Endothelial cell of umbilical vein (primary cell): ENCODE measurements around the gene EIF4B. TPM values are rescaled to one million over a fixed set of nuclear protein-coding genes. Genes with fewer than 3 reads are reported as not detected.

Experiments used
- BruUV-seq: library from RNA; stranded (reverse); fragments of 400-500 nt; replicated peaks from 2 replicates; lab custom pipeline; 2021; lab: Mats Ljungman, UMichigan
- CTCF ChIA-PET: fragments of 300-600, 350-600 bp; sonication (Branson Sonifier 250); formaldehyde crosslinking; loops from one replicate; lab custom pipeline; 2021; ENCODE audit warnings: antibody characterized with exemption, inconsistent platforms; lab: Charles Lee
- POLR2A ChIA-PET: fragments of 300-600, 350-600 bp; sonication (Branson Sonifier 250); formaldehyde crosslinking; loops from one replicate; lab custom pipeline; 2021; ENCODE audit warnings: antibody characterized with exemption, inconsistent platforms; lab: Charles Lee
- DNase-seq: peaks from one replicate; pipeline ENCODE4 v3.0.0-alpha.2; 2011; ENCODE audit warnings: low read depth, low spot score
- FAIRE-seq: peaks from 2 replicates; lab custom pipeline; 2011; peaks lifted over from hg19 to GRCh38; lab: Jason Lieb, UNC
- H2AFZ ChIP-seq: 2 replicates; pipeline ENCODE4 v1.6.0; 2012; ENCODE audit warnings: low read depth, low read length, control low read depth, inconsistent platforms
- H3K27ac ChIP-seq: 2 replicates; pipeline ENCODE4 v1.5.1; 2011; ENCODE audit warnings: low read depth, mild to moderate bottlenecking, control low read depth, low read length, moderate library complexity; ENCODE audit not compliant: insufficient read depth
- H3K27me3 ChIP-seq, 2 experiments: 2 replicates each; pipeline versions ENCODE4 v1.6.0 to v1.6.1; 2011; ENCODE audit warnings: low read length in 2 of 2, mixed read lengths in 1 of 2; ENCODE audit not compliant: control insufficient read depth in 2 of 2, insufficient read depth in 2 of 2
- H3K36me3 ChIP-seq, 2 experiments: 2 replicates in 1 of 2; 3 replicates in 1 of 2; pipeline ENCODE4 v1.5.1; 2011; ENCODE audit warnings: low read length in 2 of 2, mild to moderate bottlenecking in 1 of 2, moderate library complexity in 1 of 2; ENCODE audit not compliant: control insufficient read depth in 2 of 2, insufficient read depth in 2 of 2; ENCODE audit errors: extremely low read depth in 1 of 2
- H3K4me1 ChIP-seq: 3 replicates; pipeline ENCODE4 v1.5.1; 2011; ENCODE audit warnings: mild to moderate bottlenecking, low read length; ENCODE audit not compliant: control insufficient read depth, insufficient read depth; ENCODE audit errors: extremely low read depth
- H3K4me2 ChIP-seq: 2 replicates; pipeline ENCODE4 v1.6.1; 2011; ENCODE audit warnings: low read length, control low read depth, mixed read lengths; ENCODE audit not compliant: insufficient read depth
- H3K4me3 ChIP-seq, 3 experiments: fragments of 200-600 bp in 1 of 3; sonication (generic), shearing (Covaris generic) in 1 of 3; replicated peaks in 1 of 3; 2 replicates each; pipeline ENCODE4 v1.5.1; 2011 to 2016; ENCODE audit warnings: control low read depth in 3 of 3, low read length in 3 of 3, mild to moderate bottlenecking in 2 of 3, inconsistent platforms in 1 of 3, low read depth in 1 of 3, moderate library complexity in 1 of 3; ENCODE audit not compliant: insufficient read depth in 1 of 3
- H3K79me2 ChIP-seq: 2 replicates; pipeline ENCODE4 v1.6.0; 2012; ENCODE audit warnings: low read length, inconsistent platforms; ENCODE audit not compliant: control insufficient read depth, insufficient read depth
- H3K9ac ChIP-seq: replicated peaks from 2 replicates; pipeline ENCODE3; 2011; ENCODE audit warnings: low read length, control low read depth; ENCODE audit not compliant: insufficient read depth; ENCODE audit errors: extremely low read depth
- H3K9me1 ChIP-seq: replicated peaks from 3 replicates; pipeline ENCODE4 v1.6.0; 2011; ENCODE audit warnings: mild to moderate bottlenecking, low read length; ENCODE audit not compliant: control insufficient read depth, insufficient read depth; ENCODE audit errors: extremely low read depth
- H3K9me3 ChIP-seq: replicated peaks from 2 replicates; pipeline ENCODE4 v1.5.1; 2012; ENCODE audit warnings: low read length, inconsistent platforms; ENCODE audit not compliant: control insufficient read depth, insufficient read depth
- H4K20me1 ChIP-seq: replicated peaks from 2 replicates; pipeline ENCODE3; 2011; ENCODE audit warnings: mild to moderate bottlenecking, low read length; ENCODE audit not compliant: control insufficient read depth, insufficient read depth; ENCODE audit errors: extremely low read depth
- CTCF ChIP-seq, 2 donors: IDR thresholded peaks; 1 replicate in 1 of 2; 2 replicates in 1 of 2; pipeline ENCODE4 v1.5.1; 2011; ENCODE audit warnings: low read length in 2 of 2, mild to moderate bottlenecking in 2 of 2, moderate library complexity in 2 of 2, control low read depth in 1 of 2, inconsistent platforms in 1 of 2, low read depth in 1 of 2; ENCODE audit not compliant: insufficient read depth in 1 of 2; ENCODE audit errors: extremely low read depth in 1 of 2
- EZH2 ChIP-seq: IDR thresholded peaks from 2 replicates; pipeline ENCODE4 v1.6.1; 2012; ENCODE audit warnings: borderline replicate concordance, low read depth, mild to moderate bottlenecking, moderate library complexity, low read length, inconsistent platforms; ENCODE audit not compliant: severe bottlenecking
- FOS ChIP-seq: IDR thresholded peaks from 2 replicates; pipeline ENCODE4 v1.6.1; 2011; ENCODE audit warnings: mild to moderate bottlenecking, low read length, moderate library complexity, borderline replicate concordance; ENCODE audit not compliant: insufficient read depth
- GATA2 ChIP-seq: IDR thresholded peaks from 2 replicates; pipeline ENCODE4 v1.7.0; 2011; ENCODE audit warnings: low read depth, mild to moderate bottlenecking, moderate library complexity, mixed read lengths, low read length; ENCODE audit not compliant: insufficient read length, insufficient read depth
- JUN ChIP-seq: IDR thresholded peaks from 2 replicates; pipeline ENCODE4 v1.6.1; 2011; ENCODE audit warnings: borderline replicate concordance, low read depth; ENCODE audit not compliant: insufficient read length, insufficient read depth
- MYC ChIP-seq: IDR thresholded peaks from one replicate; pipeline ENCODE4 v1.6.1; 2011; ENCODE audit warnings: mild to moderate bottlenecking, low read depth, low read length
- POLR2A ChIP-seq: IDR thresholded peaks from 2 replicates; pipeline ENCODE4 v1.6.1; 2012; ENCODE audit warnings: low read depth, mild to moderate bottlenecking, control low read depth, low read length
- POLR2AphosphoS5 ChIP-seq: IDR thresholded peaks from 2 replicates; pipeline ENCODE4 v1.6.1; 2012; ENCODE audit warnings: low read depth, mild to moderate bottlenecking, control low read depth, low read length, moderate library complexity; ENCODE audit not compliant: insufficient read depth
- dilution Hi-C: fragments of 300-500 bp; cut with MboI; formaldehyde crosslinking; loops from one replicate; pipeline ENCODE4 v1.15.0; 2019; ENCODE audit warnings: low sequenced_read_pairs; ENCODE audit not compliant: extremely low pct_ligation_motif_present
- intact Hi-C: fragments of 100-400 bp; cut with micrococcal nuclease; formaldehyde crosslinking; loops from one replicate; pipeline ENCODE4 v1.10.0; 2022
- polyA plus RNA-seq, 4 experiments: library from polyadenylated mRNA; depleted of rRNA in 3 of 4; stranded (reverse) in 3 of 4; unstranded in 1 of 4; fragments of >200 nt; gene quantifications; 2 replicates each; pipeline versions ENCODE4 v1.2.1 to v1.2.3, GENCODE V29; 2011 to 2012; ENCODE audit warnings: missing spikeins in 1 of 4
- total RNA-seq: library from RNA; stranded (reverse); gene quantifications from 2 replicates; pipeline ENCODE4 v1.2.3, GENCODE V29; 2021
- TF ChIP-seq, protein P1 (sequence below): IDR thresholded peaks from 2 replicates; pipeline ENCODE4 v1.6.1; 2011; ENCODE audit not compliant: insufficient read depth, insufficient read length

Gene EIF4B
- total and polyA plus RNA-seq, 2 donors (not counting 3 experiments of a cell fraction or from before 2014, with no cell fraction given): 233 to 382 TPM

- dilution Hi-C loops: no loop called here
- peaks cover 30% of the 10 kb centered on the region for H4K20me1 ChIP-seq
Observed at GRCh38 chr12:53010955-53011354, 4.7 kb downstream of the EIF4B start.

More at GRCh38 chr12:53010955-53011354, 4.7 kb downstream of the EIF4B start:
- DNase-seq: no peak
- no peak overlapping the region for H3K9ac ChIP-seq
- ChIA-PET CTCF (interaction anchor here (1.2 kb wide), 1 partner anchor 30 kb away, joined by 4 read pairs; no protein-coding TSS in a partner anchor), POLR2A (no interaction called here)
- H2AFZ ChIP-seq: no peak overlapping the region
- H3K4me2 ChIP-seq: peak overlapping the region; percentile 1
- FAIRE-seq: no peak
- TF ChIP-seq, protein P1, sequence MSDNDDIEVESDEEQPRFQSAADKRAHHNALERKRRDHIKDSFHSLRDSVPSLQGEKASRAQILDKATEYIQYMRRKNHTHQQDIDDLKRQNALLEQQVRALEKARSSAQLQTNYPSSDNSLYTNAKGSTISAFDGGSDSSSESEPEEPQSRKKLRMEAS: no peak
- TF ChIP-seq FOS (no peak), EZH2 (no peak), POLR2A (no peak), JUN (no peak), POLR2AphosphoS5 (no peak), GATA2 (no peak), CTCF (IDR thresholded peaks at IDR 0.05; ENCODE audit: extremely low read depth in 1 of 2, insufficient read depth in 1 of 2, low read depth in 1 of 2, low read length in 2 of 2) (no peak), MYC (no peak)
- no peaks in the 10 kb centered on the region for H3K27me3 ChIP-seq
- intact Hi-C loops: no loop called here
- H3K79me2 ChIP-seq: peaks cover 96% of the 10 kb centered on the region
- BruUV-seq: no TSS peak
- H3K9me1 ChIP-seq: no peaks in the 10 kb centered on the region
- no peaks in the 10 kb centered on the region for H3K9me3 ChIP-seq
- H3K4me3 ChIP-seq: no peak overlapping the region
- H3K27ac ChIP-seq: no peak overlapping the region
- H3K4me1 ChIP-seq: peaks cover 28% of the 10 kb centered on the region
- H3K36me3 ChIP-seq: peaks cover 0 to 6% of the 10 kb centered on the region in 2 experiments
